ENCODE results near the gene STK32C.
"Not testable (repeated sequence)": the region's sequence is repeated elsewhere in the genome, so short reads cannot be mapped to it uniquely, and the experiment has no call there.

The STK32C gene

GRCh38 chr10:132337854-132338253 is 30.1 kb upstream of the STK32C start:
- not testable (repeated sequence) for DNase-seq

- DNase-seq, result no peak
Observed at GRCh38 chr10:132336919-132337407, 29.2 kb upstream of the STK32C start.

GRCh38 chr10:132336064-132336746 is 28.5 kb upstream of the STK32C start:
- no peak for DNase-seq

- DNase-seq, result no peak
Observed at GRCh38 chr10:132335189-132336063, 27.7 kb upstream of the STK32C start.

GRCh38 chr10:132334631-132335188 is 27.0 kb upstream of the STK32C start:
- no peak for DNase-seq

- DNase-seq, result no peak
Observed at GRCh38 chr10:132333386-132333785, 25.6 kb upstream of the STK32C start.

- no peak for DNase-seq
Observed at GRCh38 chr10:132332433-132332754, 24.6 kb upstream of the STK32C start.

- DNase-seq, result peak; percentile 95
Observed at GRCh38 chr10:132331601-132332432, 24.1 kb upstream of the STK32C start, which contains the start of gene LRRC27. TSS of gene LRRC27 (plus strand) at chr10:132332193. CDS start at chr10:132333525, 1,332 bp downstream.

GRCh38 chr10:132330486-132330833 is 22.7 kb upstream of the STK32C start:
- DNase-seq, result no peak

GRCh38 chr10:132329565-132330485 is 22.1 kb upstream of the STK32C start:
- no peak for DNase-seq

- no peak for DNase-seq
Observed at GRCh38 chr10:132328738-132329137, 21.0 kb upstream of the STK32C start.

GRCh38 chr10:132328106-132328505 is 20.4 kb upstream of the STK32C start:
- no peak for DNase-seq

GRCh38 chr10:132326925-132327324 is 19.2 kb upstream of the STK32C start:
- DNase-seq, result no peak

- DNase-seq, result no peak
Observed at GRCh38 chr10:132326344-132326889, 18.7 kb upstream of the STK32C start.

GRCh38 chr10:132324186-132324585 is 16.4 kb upstream of the STK32C start:
- no peak for DNase-seq

GRCh38 chr10:132322586-132323048 is 14.9 kb upstream of the STK32C start:
- DNase-seq, result peak; percentile 51

- DNase-seq, result no peak
Observed at GRCh38 chr10:132321726-132322125, 14.0 kb upstream of the STK32C start.

GRCh38 chr10:132320654-132321469 is 13.1 kb upstream of the STK32C start:
- no peak for DNase-seq

GRCh38 chr10:132319853-132320653 is 12.3 kb upstream of the STK32C start:
- DNase-seq, result peak; percentile 85
